ENCODE results near the gene TXNDC9.
"Not testable (repeated sequence)": the region's sequence is repeated elsewhere in the genome, so short reads cannot be mapped to it uniquely, and the experiment has no call there.

The TXNDC9 gene

DNA sequence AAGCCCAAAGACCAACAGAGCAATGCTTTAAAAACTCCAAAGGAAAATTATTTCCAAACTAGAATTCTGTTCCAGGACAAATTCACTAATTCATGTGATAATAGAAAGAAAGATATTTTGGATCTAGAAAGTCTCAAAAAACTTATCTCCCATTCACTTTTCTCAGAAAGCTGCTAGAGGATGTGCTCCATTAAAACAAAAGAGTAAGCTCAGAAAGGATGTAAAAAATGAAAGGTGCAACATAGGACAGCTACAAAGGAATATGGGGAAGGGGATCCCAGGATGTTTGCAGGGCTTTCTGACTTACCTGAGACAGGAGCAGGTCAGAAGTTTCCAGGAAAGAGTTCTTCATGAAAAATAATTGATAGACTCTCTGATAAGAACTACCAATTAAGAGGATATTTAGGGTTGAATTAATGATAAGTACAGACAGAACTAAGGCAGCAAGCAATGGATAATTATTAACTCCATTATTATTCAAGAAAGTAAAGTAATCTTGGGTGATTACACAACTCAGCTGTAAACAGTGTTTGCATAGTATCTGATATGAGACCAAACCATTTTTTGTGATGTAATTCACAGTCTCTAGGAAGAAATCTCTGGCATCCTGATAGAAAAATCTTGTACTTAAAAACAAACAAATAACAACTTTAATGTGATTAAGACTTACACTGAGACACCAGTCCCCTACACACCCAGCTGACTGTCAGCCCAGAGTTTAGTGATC is 56.0 kb downstream of the TXNDC9 start:
- TF ChIP-seq GATA1 (IDR thresholded peaks at IDR 0.05; ENCODE audit: low read depth, low read length) = no peak
- TF ChIP-seq POLR2A (IDR thresholded peaks at IDR 0.05; ENCODE audit: low read length) = no peak
- DNase-seq = no peak

DNA sequence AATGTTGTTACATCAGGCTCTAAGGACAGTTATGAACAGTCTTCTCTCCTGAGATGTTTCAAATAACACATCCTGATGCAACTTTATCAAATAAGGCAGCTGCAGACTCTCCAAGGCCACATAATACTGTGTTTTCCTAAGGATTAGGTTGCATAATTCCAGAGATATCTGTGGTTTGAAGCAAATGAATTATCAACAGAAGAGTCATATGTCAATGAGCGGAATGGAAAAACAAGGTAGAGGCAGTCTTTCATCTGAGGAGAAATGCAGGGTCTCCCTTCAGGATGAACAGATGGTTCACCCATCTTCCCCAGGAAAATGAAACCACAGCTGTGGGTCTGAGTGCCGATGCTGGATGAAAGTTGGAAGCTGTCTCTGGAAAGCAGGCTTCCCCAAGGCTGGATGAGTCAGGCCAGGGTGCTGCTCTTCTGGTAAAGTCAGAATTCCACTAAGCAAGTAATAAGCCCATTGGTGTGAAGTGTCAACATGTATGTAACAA is 57.3 kb downstream of the TXNDC9 start:
- no peak for DNase-seq
- no peak for TF ChIP-seq GATA1 (IDR thresholded peaks at IDR 0.05; ENCODE audit: low read depth, low read length)
- no peak for TF ChIP-seq POLR2A (IDR thresholded peaks at IDR 0.05; ENCODE audit: low read length)

DNA sequence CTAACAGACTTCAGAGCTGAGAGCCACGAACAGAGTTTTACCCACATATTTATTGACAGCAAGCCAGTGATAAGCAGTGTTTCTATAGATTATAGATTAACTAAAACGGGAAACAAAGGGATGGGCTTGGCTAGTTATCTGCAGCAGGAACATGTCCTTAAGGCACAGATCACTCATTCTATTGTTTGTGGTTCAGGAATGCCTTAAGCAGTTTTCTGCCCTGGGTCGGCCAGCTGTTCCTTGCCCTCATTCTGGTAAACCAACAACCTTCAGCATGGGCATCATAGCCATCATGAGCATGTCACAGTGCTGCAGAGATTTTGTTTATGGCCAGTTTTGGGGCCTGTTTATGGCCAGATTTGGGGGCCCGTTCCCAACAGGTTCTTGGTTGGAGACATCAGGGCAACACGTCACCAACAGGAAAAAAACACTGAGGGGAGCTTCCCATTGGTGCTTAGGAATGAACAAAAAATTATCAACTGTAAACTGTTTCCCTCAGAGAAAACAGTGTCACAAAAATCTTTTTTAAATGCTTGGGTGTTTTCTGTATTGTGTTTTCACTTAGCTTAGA is 57.9 kb downstream of the TXNDC9 start:
- DNase-seq = not testable (repeated sequence)

DNA sequence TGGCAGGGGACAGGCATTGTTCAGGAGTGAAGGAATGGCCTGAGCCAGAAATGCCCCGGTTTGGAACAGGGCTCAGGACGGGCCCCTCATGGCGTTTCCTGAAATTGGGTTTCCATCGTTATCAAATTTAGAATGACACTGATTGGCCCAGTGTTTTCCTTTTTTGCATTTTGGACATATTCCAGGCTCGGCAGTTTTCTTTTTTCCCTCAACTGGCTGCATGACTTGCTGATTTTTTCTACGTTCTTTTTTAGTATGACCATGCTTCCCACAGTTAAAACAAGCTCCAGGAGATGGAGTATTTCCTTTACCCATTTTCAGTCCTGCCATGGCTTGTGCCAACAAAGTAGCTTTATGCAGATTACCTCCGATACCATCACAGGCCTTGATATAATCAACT is 60.3 kb downstream of the TXNDC9 start:
- DNase-seq = no peak
- no peak for TF ChIP-seq POLR2A (IDR thresholded peaks at IDR 0.05; ENCODE audit: low read length)
- TF ChIP-seq GATA1 (IDR thresholded peaks at IDR 0.05; ENCODE audit: low read depth, low read length) = no peak

Data from erythroblast (primary cell).